Central memory CD8-positive, alpha-beta T cell (primary cell): ENCODE data around the gene COG3.
A peak's percentile ranks its signal among the peaks of the same experiment; 100 is the strongest.
"Not testable (repeated sequence)": the region's sequence is repeated elsewhere in the genome, so short reads cannot be mapped to it uniquely, and the experiment has no call there.

Experiments
- ATAC-seq: fragments of 150-1000 bp; cut with Tn5 transposase; replicated peaks from 2 replicates; pipeline ENCODE4 v1.10.0; 2022; ENCODE audit warnings: mild to moderate bottlenecking, moderate FRiP score, moderate number of reproducible peaks; ENCODE audit not compliant: poor library complexity, severe bottlenecking; ENCODE audit errors: extremely low read depth
- DNase-seq, 2 donors: peaks; one replicate each; pipeline ENCODE4 v3.0.0; 2021; ENCODE audit warnings: low spot score in 2 of 2
- H3K27ac Mint-ChIP-seq: one replicate; pipeline ENCODE4 v1.8.0; 2022; ENCODE audit warnings: low read depth, mild to moderate bottlenecking, moderate library complexity, mixed read lengths
- H3K27me3 Mint-ChIP-seq: one replicate; pipeline ENCODE4 v1.8.0; 2022; ENCODE audit warnings: mixed read lengths
- H3K36me3 Mint-ChIP-seq: one replicate; pipeline ENCODE4 v1.8.0; 2022; ENCODE audit warnings: mild to moderate bottlenecking, moderate library complexity, mixed read lengths; ENCODE audit not compliant: insufficient read depth
- H3K4me1 Mint-ChIP-seq: one replicate; pipeline ENCODE4 v1.8.0; 2022; ENCODE audit warnings: mixed read lengths
- H3K4me3 Mint-ChIP-seq: one replicate; pipeline ENCODE4 v1.8.0; 2022; ENCODE audit warnings: mild to moderate bottlenecking, moderate library complexity, mixed read lengths
- H3K9me3 Mint-ChIP-seq: one replicate; pipeline ENCODE4 v1.8.0; 2022; ENCODE audit warnings: mixed read lengths

The COG3 gene

GRCh38 chr13:45464687-45465453 is at the start of gene COG3:
Gene COG3, plus strand, starts transcription at chr13:45464939. Its CDS starts 98 bp downstream, at chr13:45465037.
- DNase-seq (peak; percentile 85 to 91), ATAC-seq (peak; percentile 96)
- Mint-ChIP-seq H3K9me3 (no peaks in the 10 kb centered on the region), H3K36me3 (peaks cover 10% of the 10 kb centered on the region), H3K4me1 (peaks cover 50% of the 10 kb centered on the region), H3K4me3 (peak within 1 kb of the TSS; percentile 89), H3K27me3 (no peaks in the 10 kb centered on the region), H3K27ac (peak within 1 kb of the TSS; percentile 92)

DNA sequence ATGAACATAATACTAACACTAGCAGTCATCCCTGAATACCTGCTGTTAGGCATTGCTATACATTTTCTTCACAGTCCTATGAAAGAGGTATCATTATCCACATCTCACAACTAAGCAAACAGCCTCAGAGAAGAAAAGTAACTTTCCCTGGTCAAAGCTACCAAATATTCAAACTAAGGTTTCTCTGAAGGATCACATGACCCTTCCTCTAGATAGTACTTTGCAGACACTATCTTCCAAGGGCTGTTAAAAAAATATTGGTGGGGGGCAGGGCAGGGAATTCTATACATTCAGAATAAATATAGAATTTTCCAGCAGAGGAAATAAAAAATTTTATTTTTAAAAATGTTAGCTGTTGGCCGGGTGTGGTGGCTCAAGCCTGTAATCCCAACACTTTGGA is 49.6 kb upstream of the COG3 start:
- no peak overlapping the region for H3K4me3 Mint-ChIP-seq
- DNase-seq (no peak), ATAC-seq (no peak)
- H3K9me3 Mint-ChIP-seq = no peaks in the 10 kb centered on the region
- H3K4me1 Mint-ChIP-seq = peaks cover 46% of the 10 kb centered on the region
- H3K36me3 Mint-ChIP-seq = peaks cover 27% of the 10 kb centered on the region
- H3K27me3 Mint-ChIP-seq = no peaks in the 10 kb centered on the region
- no peak overlapping the region for H3K27ac Mint-ChIP-seq

- DNase-seq = no peak
- ATAC-seq = no peak
- no peaks in the 10 kb centered on the region for H3K9me3 Mint-ChIP-seq
- H3K4me3 Mint-ChIP-seq = peak overlapping the region; percentile 93
- no peaks in the 10 kb centered on the region for H3K27me3 Mint-ChIP-seq
- peaks cover 18% of the 10 kb centered on the region for H3K36me3 Mint-ChIP-seq
- peak overlapping the region; percentile 99 for H3K27ac Mint-ChIP-seq
- H3K4me1 Mint-ChIP-seq = peaks cover 39% of the 10 kb centered on the region
These were observed 48.1 kb upstream of the COG3 start for GRCh38 chr13:45416516-45417128.

- H3K9me3 Mint-ChIP-seq = no peaks in the 10 kb centered on the region
- H3K4me3 Mint-ChIP-seq = peak within 1 kb of the TSS; percentile 93
- H3K36me3 Mint-ChIP-seq = peaks cover 15% of the 10 kb centered on the region
- peak; percentile 90 for ATAC-seq
- no peaks in the 10 kb centered on the region for H3K27me3 Mint-ChIP-seq
- peak; percentile 79 to 80 for DNase-seq
- H3K27ac Mint-ChIP-seq = peak within 1 kb of the TSS; percentile 99
- H3K4me1 Mint-ChIP-seq = peaks cover 29% of the 10 kb centered on the region
These were observed 46.8 kb upstream of the COG3 start, which contains the start of gene SLC25A30 for GRCh38 chr13:45417790-45418534. Gene SLC25A30, minus strand, starts transcription at chr13:45418373. Its CDS starts 6,948 bp downstream, at chr13:45411425.

GRCh38 chr13:45419389-45419788 is 45.4 kb upstream of the COG3 start:
- H3K27ac Mint-ChIP-seq, ATAC-seq, H3K4me3 Mint-ChIP-seq, H3K9me3 Mint-ChIP-seq, H3K27me3 Mint-ChIP-seq, DNase-seq: not testable (repeated sequence)
- Mint-ChIP-seq H3K4me1 (peaks cover 25% of the 10 kb centered on the region), H3K36me3 (peaks cover 15% of the 10 kb centered on the region)

DNA sequence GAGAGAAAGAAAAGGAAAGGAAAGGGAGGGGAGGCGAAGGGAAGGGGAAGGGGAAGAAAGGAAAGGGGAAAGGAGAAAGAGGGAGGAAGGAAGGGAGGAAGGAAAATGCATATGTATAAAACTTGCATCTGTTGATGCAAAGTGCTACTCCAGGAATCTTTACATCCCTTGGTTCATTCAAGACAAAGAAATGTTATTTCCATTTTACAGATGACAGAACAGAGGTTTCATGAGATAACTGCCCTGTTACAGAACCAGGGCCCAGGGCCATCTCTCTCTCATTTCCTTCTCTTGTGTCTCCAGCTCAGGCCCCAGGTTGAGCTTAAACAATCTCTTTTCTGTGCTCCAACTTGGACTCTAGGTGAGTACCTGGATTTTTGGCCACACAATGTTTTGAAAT is 44.8 kb upstream of the COG3 start:
- no peak for DNase-seq
- no peak overlapping the region for H3K4me3 Mint-ChIP-seq
- no peak overlapping the region for H3K27ac Mint-ChIP-seq

DNA sequence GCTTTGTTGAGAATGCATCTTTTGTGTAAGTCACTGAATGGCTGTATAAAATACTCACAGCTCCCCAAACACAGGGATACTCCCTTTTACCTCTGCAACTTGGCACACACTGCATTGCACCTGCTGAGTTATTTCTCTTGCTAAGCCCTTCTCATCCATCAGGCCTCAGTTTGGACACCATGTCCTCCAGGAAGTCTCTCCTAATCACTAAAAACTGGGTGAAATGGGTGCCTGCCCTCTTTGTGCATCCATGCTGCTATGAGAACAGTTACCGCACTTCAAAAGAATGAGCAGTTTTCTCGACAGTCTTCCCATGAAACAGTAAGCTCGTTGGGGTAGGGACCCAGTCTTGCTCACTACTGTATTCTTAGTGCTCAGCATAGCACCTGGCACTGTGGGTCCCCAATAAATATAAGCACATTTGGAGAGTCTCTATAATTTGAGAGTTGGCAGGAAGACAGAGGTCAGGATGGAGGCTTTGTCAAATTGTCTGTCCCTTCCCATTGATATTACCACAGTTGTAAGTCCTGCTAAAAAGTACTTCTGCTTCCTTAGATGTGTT is 41.9 kb upstream of the COG3 start:
- Mint-ChIP-seq H3K36me3 (peaks cover 5% of the 10 kb centered on the region), H3K27ac (no peak overlapping the region), H3K9me3 (no peaks in the 10 kb centered on the region), H3K27me3 (no peaks in the 10 kb centered on the region), H3K4me1 (peaks cover 5% of the 10 kb centered on the region), H3K4me3 (no peak overlapping the region)
- no peak for DNase-seq
- ATAC-seq = no peak

More for the DNA sequence above, 44.8 kb upstream of the COG3 start:
- ATAC-seq = no peak
- peaks cover 15% of the 10 kb centered on the region for H3K36me3 Mint-ChIP-seq
- peaks cover 19% of the 10 kb centered on the region for H3K4me1 Mint-ChIP-seq
- no peaks in the 10 kb centered on the region for H3K27me3 Mint-ChIP-seq
- H3K9me3 Mint-ChIP-seq = no peaks in the 10 kb centered on the region

GRCh38 chr13:45426056-45426841 is 38.5 kb upstream of the COG3 start:
- not testable (repeated sequence) for H3K36me3 Mint-ChIP-seq, H3K27ac Mint-ChIP-seq, H3K9me3 Mint-ChIP-seq, H3K4me1 Mint-ChIP-seq, H3K27me3 Mint-ChIP-seq, H3K4me3 Mint-ChIP-seq, DNase-seq
- ATAC-seq = peak; percentile 14

GRCh38 chr13:45432737-45433380 is 31.9 kb upstream of the COG3 start:
- H3K27me3 Mint-ChIP-seq = no peaks in the 10 kb centered on the region
- no peak overlapping the region for H3K4me3 Mint-ChIP-seq
- no peak overlapping the region for H3K27ac Mint-ChIP-seq
- no peak for ATAC-seq
- no peaks in the 10 kb centered on the region for H3K36me3 Mint-ChIP-seq
- no peak for DNase-seq
- no peaks in the 10 kb centered on the region for H3K4me1 Mint-ChIP-seq
- H3K9me3 Mint-ChIP-seq = no peaks in the 10 kb centered on the region

- Mint-ChIP-seq H3K4me1 (no peaks in the 10 kb centered on the region), H3K27me3 (no peaks in the 10 kb centered on the region), H3K9me3 (no peaks in the 10 kb centered on the region), H3K4me3 (no peak overlapping the region), H3K27ac (no peak overlapping the region), H3K36me3 (no peaks in the 10 kb centered on the region)
- ATAC-seq = no peak
- DNase-seq = no peak
These were observed 31.4 kb upstream of the COG3 start for GRCh38 chr13:45433381-45433790.

DNA sequence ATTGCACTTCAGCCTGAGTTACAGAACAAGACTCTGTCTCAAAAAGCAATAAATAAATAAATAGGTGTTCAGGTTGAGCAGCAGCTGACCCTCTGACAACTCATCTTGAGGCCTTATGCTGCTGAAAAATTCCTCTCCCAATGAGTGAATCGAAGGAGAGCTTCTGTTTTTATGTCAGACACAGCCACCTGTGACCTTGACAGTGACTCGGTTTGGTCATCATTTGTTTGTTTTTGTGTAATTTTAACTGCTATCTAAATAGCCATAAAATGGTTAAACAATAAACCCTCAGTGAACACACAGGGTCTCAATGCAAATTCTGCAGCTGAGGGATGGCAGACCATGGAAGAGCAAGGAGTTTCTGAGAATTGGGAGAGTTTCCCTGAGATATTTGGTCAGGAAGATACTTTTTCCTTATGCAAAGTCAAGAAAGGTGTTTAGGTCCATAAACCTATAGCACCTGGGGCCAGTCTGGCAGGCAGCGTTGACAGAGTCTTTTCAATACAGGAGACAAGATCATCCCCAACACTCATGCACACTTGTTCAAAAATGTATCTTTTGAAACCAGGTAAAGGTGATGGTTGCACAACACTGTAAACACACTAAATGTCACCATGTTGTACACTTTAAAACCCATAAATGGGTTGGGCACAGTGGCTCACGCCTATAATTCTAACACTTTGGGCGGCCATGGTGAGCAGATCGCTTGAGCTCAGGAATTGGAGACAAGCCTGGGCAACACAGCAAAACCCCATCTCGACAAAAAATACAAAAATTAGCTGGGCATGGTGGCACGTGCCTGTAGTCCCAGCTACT is 30.0 kb upstream of the COG3 start:
- no peak for ATAC-seq
- Mint-ChIP-seq H3K36me3 (no peaks in the 10 kb centered on the region), H3K4me3 (no peak overlapping the region), H3K27ac (no peak overlapping the region), H3K27me3 (no peaks in the 10 kb centered on the region), H3K9me3 (no peaks in the 10 kb centered on the region), H3K4me1 (no peaks in the 10 kb centered on the region)
- DNase-seq = no peak
